T-cell (primary cell): ENCODE data around the gene IPO13. TPM values are rescaled to one million over a fixed set of nuclear protein-coding genes. Genes with fewer than 3 reads are reported as not detected.

ENCODE experiments used
- ATAC-seq, 4 experiments: fragments of 200-7000 bp in 3 of 4; fragments of 150-1000 bp in 1 of 4; cut with Tn5 transposase; replicated peaks in 1 of 4; 1 replicate in 3 of 4; 2 replicates in 1 of 4; pipeline ENCODE4 v1.10.0; 2021; ENCODE audit warnings: moderate library complexity in 3 of 4, mild to moderate bottlenecking in 2 of 4, moderate number of reproducible peaks in 1 of 4
- CTCF ChIA-PET, 2 donors: fragments of 300-600 bp; sonication (Branson Sonifier 250); formaldehyde crosslinking; loops; one replicate each; lab custom pipeline; 2022; ENCODE audit warnings: antibody characterized with exemption in 2 of 2; lab: Charles Lee
- POLR2A ChIA-PET, 2 donors: fragments of 300-600 bp; sonication (Branson Sonifier 250); formaldehyde crosslinking; loops; one replicate each; lab custom pipeline; 2022; ENCODE audit warnings: antibody characterized with exemption in 2 of 2; lab: Charles Lee
- DNase-seq, 35 experiments: peaks; one replicate each; pipeline versions ENCODE4 v3.0.0 to v3.0.0-alpha.2; 2013 to 2023
- H3K27ac ChIP-seq: one replicate; pipeline ENCODE4 v1.5.1; 2013; ENCODE audit warnings: low read length
- H3K27me3 ChIP-seq, 2 experiments: replicated peaks in 1 of 2; 1 replicate in 1 of 2; 2 replicates in 1 of 2; pipeline versions ENCODE4 v1.6.1 to v1.7.0; 2013; ENCODE audit warnings: low read length in 1 of 2, mixed read lengths in 1 of 2; ENCODE audit not compliant: control insufficient read depth in 2 of 2, insufficient read depth in 2 of 2; ENCODE audit errors: extremely low read depth in 1 of 2
- H3K36me3 ChIP-seq, 2 donors: 1 replicate in 1 of 2; 2 replicates in 1 of 2; pipeline versions ENCODE4 v1.6.1 to v1.7.0; 2013; ENCODE audit warnings: low read length in 1 of 2; ENCODE audit not compliant: control insufficient read depth in 2 of 2, insufficient read depth in 1 of 2; ENCODE audit errors: extremely low read depth in 1 of 2
- H3K4me1 ChIP-seq, 2 experiments: 1 replicate in 1 of 2; 2 replicates in 1 of 2; pipeline versions ENCODE4 v1.6.1 to v1.7.0; 2013; ENCODE audit warnings: low read length in 2 of 2, mixed read lengths in 1 of 2; ENCODE audit not compliant: insufficient read depth in 2 of 2, control insufficient read depth in 1 of 2; ENCODE audit errors: extremely low read depth in 1 of 2
- H3K4me3 ChIP-seq, 2 donors: 1 replicate in 1 of 2; 2 replicates in 1 of 2; pipeline versions ENCODE4 v1.5.1 to v1.7.0; 2013; ENCODE audit warnings: mild to moderate bottlenecking in 2 of 2, low read length in 1 of 2, moderate library complexity in 1 of 2; ENCODE audit not compliant: control insufficient read depth in 1 of 2; ENCODE audit errors: extremely low read depth in 1 of 2
- H3K9me3 ChIP-seq: 2 replicates; pipeline ENCODE4 v1.7.0; 2013
- H3K27ac Mint-ChIP-seq, 2 donors: one replicate each; pipeline ENCODE4 v1.8.0; 2020 to 2021; ENCODE audit warnings: mild to moderate bottlenecking in 2 of 2, mixed read lengths in 2 of 2
- H3K27me3 Mint-ChIP-seq, 2 donors: one replicate each; pipeline ENCODE4 v1.8.0; 2021 to 2022; ENCODE audit warnings: mixed read lengths in 2 of 2
- H3K36me3 Mint-ChIP-seq: one replicate; pipeline ENCODE4 v1.8.0; 2021; ENCODE audit warnings: mixed read lengths
- H3K4me1 Mint-ChIP-seq, 3 donors: one replicate each; pipeline ENCODE4 v1.8.0; 2020 to 2022; ENCODE audit warnings: mixed read lengths in 3 of 3, mild to moderate bottlenecking in 1 of 3
- H3K4me3 Mint-ChIP-seq, 3 donors: one replicate each; pipeline ENCODE4 v1.8.0; 2020 to 2022; ENCODE audit warnings: mild to moderate bottlenecking in 3 of 3, mixed read lengths in 3 of 3, moderate library complexity in 3 of 3
- H3K9me3 Mint-ChIP-seq, 3 donors: one replicate each; pipeline ENCODE4 v1.8.0; 2020 to 2022; ENCODE audit warnings: mixed read lengths in 3 of 3
- WGBS: methylation state at CpG from one replicate; pipeline ENCODE4 v1.1.5; 2013; ENCODE audit warnings: missing lambda C conversion rate; ENCODE audit not compliant: insufficient coverage; 5-methylcytosine and 5-hydroxymethylcytosine counted together
- total RNA-seq, 35 experiments: library from RNA in 6 of 35; stranded (reverse) in 6 of 35; fragments of 120-200 nt in 1 of 35; gene quantifications; one replicate each; pipeline versions ENCODE4 v1.2.1 to v1.2.4 and lab custom pipeline; 2013 to 2026

Gene IPO13
- total RNA-seq, 5 donors from 2014 or later (not counting 1 experiment from before 2014, with no cell fraction given), result 15.3 to 24.3 (median 22.1) TPM

GRCh38 chr1:43913666-43914360 lies 32.9 kb upstream of the IPO13 start:
- Histone ChIP-seq H3K4me1 (no peaks in the 10 kb centered on the region), H3K27me3 (no peaks in the 10 kb centered on the region), H3K4me3 (no peak overlapping the region), H3K36me3 (no peaks in the 10 kb centered on the region), H3K27ac (no peak overlapping the region), H3K9me3 (no peaks in the 10 kb centered on the region)
- Mint-ChIP-seq H3K4me1 (no peaks in the 10 kb centered on the region), H3K9me3 (no peaks in the 10 kb centered on the region), H3K4me3 (no peak overlapping the region), H3K27ac (no peak overlapping the region), H3K36me3 (peaks cover 8% of the 10 kb centered on the region), H3K27me3 (no peaks in the 10 kb centered on the region)
- ATAC-seq, result no peak
- ChIA-PET POLR2A (no interaction called here), CTCF (no interaction called here)
- WGBS, result 81% methylated on average over 5 of the region's 18 CpGs
- DNase-seq, result no peak

DNA sequence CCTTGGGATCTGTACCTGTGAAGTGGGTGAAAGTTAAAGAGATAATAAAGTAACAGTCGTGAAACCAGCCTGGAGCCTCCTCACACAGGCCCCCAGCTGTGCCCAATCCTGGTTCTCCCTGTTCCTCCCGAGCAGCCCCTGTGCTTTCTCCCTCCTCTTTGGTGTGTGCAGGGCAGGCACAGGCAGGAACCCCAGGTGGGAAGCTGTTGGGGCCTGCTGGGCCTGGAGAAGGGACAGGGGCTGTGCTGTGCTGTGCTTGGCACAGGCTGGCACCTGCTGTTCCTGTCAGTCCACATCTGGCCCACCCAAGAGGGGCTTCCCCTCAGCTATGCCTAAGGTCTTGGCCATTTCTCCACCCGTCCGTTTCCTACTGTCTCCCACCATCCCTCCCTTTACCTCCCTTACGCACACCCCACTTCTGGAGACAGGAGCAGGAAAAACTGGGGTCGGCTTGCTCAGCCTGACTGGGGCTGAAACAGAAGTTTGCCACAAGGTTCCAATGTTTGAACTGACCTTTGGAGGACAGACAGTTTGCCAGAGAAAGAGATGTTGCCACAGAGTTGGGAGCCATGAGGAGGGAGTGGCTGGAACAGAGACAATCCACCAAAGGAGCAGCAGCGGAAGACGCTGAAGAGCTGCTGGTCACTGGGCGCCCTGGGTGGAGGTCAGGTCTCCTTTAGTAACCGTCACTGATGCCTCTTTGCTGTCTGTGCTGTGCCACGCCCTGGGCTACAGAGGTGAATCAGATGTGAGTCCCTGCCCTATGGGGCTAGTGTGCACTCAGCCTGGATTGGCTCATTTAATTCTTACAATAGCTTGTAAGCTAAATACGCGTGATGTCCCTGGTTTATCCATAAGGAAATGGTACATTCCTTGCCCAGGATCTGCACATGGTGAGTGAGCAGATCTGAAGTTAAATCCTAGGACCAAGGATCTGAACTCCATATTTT lies 31.9 kb upstream of the IPO13 start:
- Mint-ChIP-seq H3K4me1 (peaks cover 0 to 5% (median 0%) of the 10 kb centered on the region in 3 donors), H3K27me3 (no peaks in the 10 kb centered on the region), H3K4me3 (no peak overlapping the region), H3K36me3 (peaks cover 3% of the 10 kb centered on the region), H3K27ac (no peak overlapping the region), H3K9me3 (no peaks in the 10 kb centered on the region)
- Histone ChIP-seq H3K27me3 (no peaks in the 10 kb centered on the region), H3K36me3 (no peaks in the 10 kb centered on the region), H3K27ac (no peak overlapping the region), H3K9me3 (no peaks in the 10 kb centered on the region), H3K4me1 (no peaks in the 10 kb centered on the region), H3K4me3 (no peak overlapping the region)
- ATAC-seq (no peak), DNase-seq (no peak)
- ChIA-PET POLR2A (interaction anchor here in 1 of 2 donors (0.6 kb wide), 1 partner anchor 8 kb away, joined by 4 read pairs; no protein-coding TSS in a partner anchor), CTCF (no interaction called here)
- 86% methylated on average over 7 of the region's 13 CpGs for WGBS

DNA sequence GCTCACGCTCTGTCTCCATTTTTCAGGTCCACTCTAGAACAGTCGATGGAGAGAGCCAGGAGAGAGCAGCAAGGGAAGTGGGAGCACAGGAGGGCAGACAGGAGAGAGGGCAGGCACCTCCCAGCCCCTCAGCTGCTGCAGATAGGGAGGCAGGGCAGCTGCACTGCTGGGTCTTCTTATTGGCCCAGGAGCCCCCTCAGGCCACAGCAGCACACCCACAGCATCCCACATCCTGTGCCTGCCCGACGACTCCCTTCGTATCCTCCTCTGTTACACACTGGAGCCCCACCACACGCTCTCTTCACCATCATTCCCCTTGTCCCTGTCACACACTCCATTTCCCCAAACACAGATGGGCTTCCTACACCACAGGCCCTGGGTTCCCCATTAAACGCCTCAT lies 26.8 kb upstream of the IPO13 start:
- Mint-ChIP-seq H3K27ac (no peak overlapping the region), H3K27me3 (no peaks in the 10 kb centered on the region), H3K4me3 (no peak overlapping the region), H3K9me3 (no peaks in the 10 kb centered on the region), H3K36me3 (peaks cover 11% of the 10 kb centered on the region), H3K4me1 (peaks cover 0 to 5% (median 0%) of the 10 kb centered on the region in 3 donors)
- Histone ChIP-seq H3K27me3 (no peaks in the 10 kb centered on the region), H3K4me1 (no peaks in the 10 kb centered on the region), H3K36me3 (peaks cover 0 to 2% of the 10 kb centered on the region in 2 donors), H3K4me3 (no peak overlapping the region), H3K27ac (no peak overlapping the region), H3K9me3 (no peaks in the 10 kb centered on the region)
- WGBS, result 59% methylated on average over 7 of the region's 7 CpGs
- CTCF ChIA-PET, result no interaction called here
- ATAC-seq, result no peak
- no peak for DNase-seq
- POLR2A ChIA-PET, result no interaction called here

DNA sequence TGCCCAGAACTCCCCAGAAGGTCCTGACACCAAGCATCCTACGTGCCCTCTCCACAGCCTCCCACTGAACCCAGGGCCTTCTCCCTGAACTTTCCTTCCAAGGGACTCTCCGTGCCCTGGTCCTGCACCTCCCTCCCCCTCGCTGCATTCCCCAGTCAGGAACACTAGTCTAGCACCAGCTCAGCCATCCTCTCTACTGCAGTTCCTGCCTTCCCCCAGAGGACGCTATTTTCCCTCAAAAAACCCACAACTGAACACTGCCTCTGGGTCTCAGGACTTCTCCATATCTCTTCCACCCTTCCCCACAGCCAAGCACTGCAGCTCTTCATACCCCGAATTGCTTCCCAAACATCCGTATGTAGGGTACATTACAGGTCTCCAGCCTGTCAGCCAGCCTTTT lies 25.7 kb upstream of the IPO13 start:
- ATAC-seq, result no peak
- H3K27me3 Mint-ChIP-seq, result no peaks in the 10 kb centered on the region
- no peak overlapping the region for H3K27ac ChIP-seq
- no peaks in the 10 kb centered on the region for H3K27me3 ChIP-seq
- WGBS, result 88% methylated on average over 5 of the region's 6 CpGs
- H3K4me1 Mint-ChIP-seq, result peaks cover 0 to 5% (median 0%) of the 10 kb centered on the region in 3 donors
- H3K4me3 Mint-ChIP-seq, result no peak overlapping the region
- no peaks in the 10 kb centered on the region for H3K9me3 Mint-ChIP-seq
- no peak for DNase-seq
- H3K36me3 ChIP-seq, result peaks cover 0 to 4% of the 10 kb centered on the region in 2 donors
- ChIA-PET CTCF (no interaction called here), POLR2A (no interaction called here)
- no peaks in the 10 kb centered on the region for H3K4me1 ChIP-seq
- H3K27ac Mint-ChIP-seq, result no peak overlapping the region
- peaks cover 19% of the 10 kb centered on the region for H3K36me3 Mint-ChIP-seq
- no peaks in the 10 kb centered on the region for H3K9me3 ChIP-seq
- no peak overlapping the region for H3K4me3 ChIP-seq

DNA sequence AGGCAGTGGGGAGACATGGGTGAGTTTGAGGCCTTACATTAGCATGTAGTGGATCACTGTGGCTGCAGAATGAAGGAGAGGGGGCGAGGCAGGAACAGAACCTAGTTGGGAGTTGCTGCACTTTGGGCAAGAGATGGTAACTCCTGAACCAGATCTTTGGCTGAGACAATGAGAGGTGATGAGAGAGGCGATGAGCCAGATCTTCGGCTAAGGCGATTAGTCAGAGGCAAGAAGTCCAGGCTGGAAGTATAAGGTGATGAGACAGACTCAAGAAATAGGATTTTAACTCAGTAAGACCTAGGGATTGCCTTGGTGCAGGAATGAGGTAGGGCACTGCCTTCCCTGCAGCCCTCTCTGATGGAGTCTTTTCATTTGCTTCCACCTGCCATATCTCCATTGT lies 22.2 kb upstream of the IPO13 start:
- ChIA-PET CTCF (no interaction called here), POLR2A (no interaction called here)
- H3K4me3 Mint-ChIP-seq, result no peak overlapping the region
- peaks cover 0 to 5% of the 10 kb centered on the region in 2 donors for H3K36me3 ChIP-seq
- H3K36me3 Mint-ChIP-seq, result peaks cover 20% of the 10 kb centered on the region
- H3K4me1 ChIP-seq, result no peaks in the 10 kb centered on the region
- 83% methylated on average over 3 of the region's 4 CpGs for WGBS
- H3K4me3 ChIP-seq, result no peak overlapping the region
- no peaks in the 10 kb centered on the region for H3K27me3 Mint-ChIP-seq
- peaks cover 0 to under 1% (median 0%) of the 10 kb centered on the region in 3 donors for H3K4me1 Mint-ChIP-seq
- ATAC-seq (no peak), DNase-seq (no peak)
- H3K27ac ChIP-seq, result no peak overlapping the region
- no peak overlapping the region for H3K27ac Mint-ChIP-seq
- H3K9me3 Mint-ChIP-seq, result no peaks in the 10 kb centered on the region
- H3K27me3 ChIP-seq, result no peaks in the 10 kb centered on the region
- no peaks in the 10 kb centered on the region for H3K9me3 ChIP-seq

DNA sequence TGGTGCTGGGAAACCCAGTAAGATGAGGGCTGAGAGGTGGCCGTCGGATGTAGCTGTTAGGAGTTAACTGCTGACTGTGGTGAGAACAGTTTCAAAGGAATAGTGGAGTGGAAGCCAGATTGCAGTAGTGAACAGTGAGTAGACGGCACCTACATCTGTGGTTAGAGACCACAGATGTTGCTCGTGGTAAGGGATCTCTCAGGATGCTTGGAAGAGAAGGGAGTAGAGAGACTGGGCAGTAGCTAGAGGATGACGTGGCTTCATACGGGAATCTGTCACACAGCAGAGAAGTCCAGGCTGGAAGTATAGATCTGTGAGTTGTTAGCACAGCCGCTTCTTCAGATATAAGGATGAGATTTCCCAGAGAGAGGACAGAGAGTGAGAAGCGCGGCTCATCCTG lies 20.9 kb upstream of the IPO13 start:
- DNase-seq, result no peak
- H3K27me3 ChIP-seq, result no peaks in the 10 kb centered on the region
- Mint-ChIP-seq H3K36me3 (peaks cover 23% of the 10 kb centered on the region), H3K4me1 (no peaks in the 10 kb centered on the region), H3K27ac (no peak overlapping the region), H3K27me3 (no peaks in the 10 kb centered on the region), H3K4me3 (no peak overlapping the region), H3K9me3 (no peaks in the 10 kb centered on the region)
- no peaks in the 10 kb centered on the region for H3K4me1 ChIP-seq
- ChIA-PET CTCF (no interaction called here), POLR2A (no interaction called here)
- no peaks in the 10 kb centered on the region for H3K9me3 ChIP-seq
- H3K4me3 ChIP-seq, result no peak overlapping the region
- no peak overlapping the region for H3K27ac ChIP-seq
- 97% methylated on average over 9 of the region's 9 CpGs for WGBS
- peaks cover 0 to 5% of the 10 kb centered on the region in 2 donors for H3K36me3 ChIP-seq
- no peak for ATAC-seq
